Stimulated activated CD8-positive, alpha-beta memory T cell treated with anti-CD3 and anti-CD28 coated beads, Interleukin-2, amount 100 ng/mL, for 48 hours (primary cell): ENCODE measurements around the gene UBE2I.

Experiments used
- DNase-seq, 2 donors: peaks; one replicate each; pipeline ENCODE4 v3.0.0-alpha.2; 2020; ENCODE audit warnings: low read depth in 2 of 2

Gene UBE2I

DNA sequence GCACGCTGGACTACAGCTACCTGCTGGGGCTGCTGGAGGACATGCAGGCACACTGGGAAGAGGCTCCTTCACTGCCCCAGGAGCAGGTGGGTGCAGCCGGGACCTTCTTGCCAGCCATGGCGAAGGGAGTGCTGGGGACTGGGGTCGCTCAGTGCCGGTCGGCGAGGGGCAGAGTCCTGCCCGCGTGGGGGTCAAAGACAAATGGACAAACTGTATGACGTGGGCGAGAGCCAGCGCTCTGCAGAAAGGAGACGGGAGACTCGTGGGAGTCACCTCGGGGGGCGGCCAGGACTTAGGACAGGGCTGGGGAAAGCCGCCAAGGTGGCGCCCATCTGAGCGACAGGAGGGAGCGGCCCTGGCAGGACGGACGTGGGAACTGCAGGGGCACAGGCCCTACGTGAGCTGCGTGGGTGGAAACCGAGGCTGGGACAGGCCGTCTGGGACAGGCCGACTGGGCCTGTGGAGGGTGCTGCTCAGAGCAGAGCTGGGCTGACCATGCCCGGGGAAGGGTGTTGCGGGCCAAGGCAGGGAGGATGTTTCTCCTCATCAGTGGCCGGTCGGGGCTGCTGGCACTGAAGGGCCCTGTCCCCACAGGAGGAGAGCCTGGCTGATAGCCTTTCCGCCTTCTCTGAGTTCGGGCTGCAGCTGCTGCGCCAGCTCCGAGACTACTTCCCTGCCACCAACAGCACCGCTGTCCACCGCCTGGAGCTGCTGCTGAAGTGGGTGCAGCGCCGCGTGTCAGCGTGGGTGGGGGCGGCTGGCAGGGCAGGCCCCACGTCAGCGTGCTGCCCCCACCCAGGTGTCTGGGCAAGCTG lies 34.2 kb downstream of the UBE2I start:
- DNase-seq: no peak

GRCh38 chr16:1344499-1344898 lies 35.1 kb downstream of the UBE2I start:
- no peak for DNase-seq

DNA sequence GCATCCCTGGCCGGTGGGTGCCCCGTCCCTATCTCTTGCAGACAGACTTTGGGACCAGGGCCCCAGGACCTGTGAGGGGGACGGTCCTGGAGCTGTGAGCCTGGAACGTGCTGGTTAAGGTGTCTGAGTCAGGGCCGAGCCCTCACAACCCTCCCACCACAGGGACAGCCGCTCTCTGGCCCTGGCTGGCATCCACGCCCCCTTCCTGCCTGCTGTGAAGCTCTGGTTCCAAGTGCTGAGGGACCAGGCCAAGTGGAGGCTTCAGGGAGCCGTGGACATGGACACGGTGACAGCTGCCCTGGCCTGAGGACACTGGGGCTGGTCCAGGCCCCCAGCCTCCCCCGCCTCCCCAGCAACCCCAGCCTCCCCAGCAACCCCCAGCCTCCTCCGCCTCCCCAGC lies 35.7 kb downstream of the UBE2I start:
- no peak for DNase-seq

DNA sequence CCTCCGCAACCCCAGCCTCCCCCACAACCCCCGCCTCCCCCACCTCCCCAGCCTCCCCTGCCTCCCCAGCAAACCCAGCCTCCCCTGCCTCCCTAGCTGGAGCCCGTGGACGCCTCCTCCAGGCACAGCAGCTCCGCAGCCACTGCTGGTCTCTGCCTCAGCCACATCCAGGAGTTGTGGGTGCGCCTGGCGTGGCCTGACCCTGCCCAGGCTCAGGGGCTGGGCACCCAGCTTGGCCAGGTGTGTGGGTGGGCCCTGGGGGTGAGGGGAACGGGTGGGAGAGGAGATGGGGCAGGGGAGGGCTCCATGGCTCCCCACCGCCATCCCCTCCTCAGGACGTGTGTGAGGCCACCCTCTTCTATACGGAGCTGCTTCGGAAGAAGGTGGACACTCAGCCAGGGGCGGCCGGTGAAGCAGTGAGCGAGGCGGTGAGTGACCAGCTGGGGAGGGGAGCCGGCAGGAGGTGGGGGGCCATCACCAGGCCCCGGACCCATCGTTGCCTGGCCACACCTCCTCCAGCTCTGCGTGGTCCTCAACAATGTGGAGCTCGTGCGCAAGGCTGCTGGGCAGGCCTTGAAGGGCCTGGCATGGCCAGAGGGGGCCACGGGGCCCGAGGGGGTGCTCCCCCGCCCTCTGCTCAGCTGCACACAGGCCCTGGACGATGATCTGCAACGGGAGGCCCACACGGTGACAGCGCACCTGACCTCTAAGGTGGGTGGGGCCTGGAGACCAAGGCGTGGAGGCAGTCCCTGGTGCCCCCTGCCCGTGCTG lies 36.4 kb downstream of the UBE2I start:
- no peak for DNase-seq

GRCh38 chr16:1346422-1347285 lies 37.2 kb downstream of the UBE2I start:
- DNase-seq: no peak

- DNase-seq: no peak
Measured at GRCh38 chr16:1347286-1347855, 37.9 kb downstream of the UBE2I start.

DNA sequence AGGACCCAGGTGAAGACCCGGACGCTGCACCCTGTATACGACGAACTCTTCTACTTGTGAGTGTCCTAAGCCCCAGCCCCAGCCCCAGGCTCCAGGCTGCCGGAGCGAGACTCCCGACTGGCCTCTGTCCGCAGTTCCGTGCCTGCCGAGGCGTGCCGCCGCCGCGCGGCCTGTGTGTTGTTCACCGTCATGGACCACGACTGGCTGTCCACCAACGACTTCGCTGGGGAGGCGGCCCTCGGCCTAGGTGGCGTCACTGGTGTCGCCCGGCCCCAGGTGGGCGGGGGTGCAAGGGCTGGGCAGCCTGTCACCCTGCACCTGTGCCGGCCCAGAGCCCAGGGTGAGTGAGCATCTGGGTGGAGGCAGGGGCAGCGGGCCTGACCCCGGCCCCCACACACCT lies 38.5 kb downstream of the UBE2I start:
- no peak for DNase-seq

GRCh38 chr16:1348441-1348840 lies 39.0 kb downstream of the UBE2I start:
- no peak for DNase-seq

- DNase-seq: no peak
Measured at GRCh38 chr16:1348926-1349325, 39.5 kb downstream of the UBE2I start.

DNA sequence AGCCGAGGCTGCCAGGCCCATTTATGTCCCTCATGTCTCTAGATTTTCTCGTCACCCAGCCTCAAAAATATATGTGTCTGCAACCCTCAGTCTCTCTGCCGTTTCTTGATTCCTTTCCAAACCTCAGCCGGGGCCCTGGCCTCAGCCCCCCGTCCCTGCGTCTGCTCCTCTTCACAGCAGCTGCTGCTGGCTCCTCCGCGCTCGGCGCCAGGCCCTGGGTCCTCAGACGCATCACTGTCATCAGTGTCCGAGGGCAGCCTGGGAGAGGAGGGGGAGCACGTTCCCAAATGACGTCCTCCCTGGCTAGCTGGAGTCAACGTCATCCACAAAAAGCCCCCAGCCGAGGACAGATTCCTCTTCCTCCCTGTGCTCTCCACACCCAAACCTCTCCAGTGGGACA lies 39.9 kb downstream of the UBE2I start:
- no peak for DNase-seq

GRCh38 chr16:1349951-1350350 lies 40.5 kb downstream of the UBE2I start:
- no peak for DNase-seq

DNA sequence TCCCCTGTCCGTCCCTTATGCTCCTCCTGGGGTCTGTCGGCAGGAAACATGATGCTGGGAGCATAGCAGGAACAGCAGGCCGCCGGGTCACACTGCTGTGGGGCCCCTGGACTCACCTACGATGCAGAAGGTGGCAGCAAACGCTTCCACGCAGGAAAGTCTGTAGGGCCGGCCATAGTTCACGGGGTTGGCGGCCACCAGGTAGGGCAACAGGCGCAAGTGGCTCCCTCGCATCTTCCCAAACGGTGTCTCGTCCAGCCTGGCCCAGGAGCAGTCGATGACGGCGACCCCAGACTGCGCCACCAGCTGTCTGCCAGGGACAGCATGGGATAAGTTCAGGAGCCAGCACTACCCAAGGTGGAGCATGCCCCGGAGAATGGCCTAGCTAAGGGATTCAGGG lies 41.3 kb downstream of the UBE2I start:
- DNase-seq: no peak

GRCh38 chr16:1351215-1351581 lies 41.8 kb downstream of the UBE2I start:
- no peak for DNase-seq

DNA sequence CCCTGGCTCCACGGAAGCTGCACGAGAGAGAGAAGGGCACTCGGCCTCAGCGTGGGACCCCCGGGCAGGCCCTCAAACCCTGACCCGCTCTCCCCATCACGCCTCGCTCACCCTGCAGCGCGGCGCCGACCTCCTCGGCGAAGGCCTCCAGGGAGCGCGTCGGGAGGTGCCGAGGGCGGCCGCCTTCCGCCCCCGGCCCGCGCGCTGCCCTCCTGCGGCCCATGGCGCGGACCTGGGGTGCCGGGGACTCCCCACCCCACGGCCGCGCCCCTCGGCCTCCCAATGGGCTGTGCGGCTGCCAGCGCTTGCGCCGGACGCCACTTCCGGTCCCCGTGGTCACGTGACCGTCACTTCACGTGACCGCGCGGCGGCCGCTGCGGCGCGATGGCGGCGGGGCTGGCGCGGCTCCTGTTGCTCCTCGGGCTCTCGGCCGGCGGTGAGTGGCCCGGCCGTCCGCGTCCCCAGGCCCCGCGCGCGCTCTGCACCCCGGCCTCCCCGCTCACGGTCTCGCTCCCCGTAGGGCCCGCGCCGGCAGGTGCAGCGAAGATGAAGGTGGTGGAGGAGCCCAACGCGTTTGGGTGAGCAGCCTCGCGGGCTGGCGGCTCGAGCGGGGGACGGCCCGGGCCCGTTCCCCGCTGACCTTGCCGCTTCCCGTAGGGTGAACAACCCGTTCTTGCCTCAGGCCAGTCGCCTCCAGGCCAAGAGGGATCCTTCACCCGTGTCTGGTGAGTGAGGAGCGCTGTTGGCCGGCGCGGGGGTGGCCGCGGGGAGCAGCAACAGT lies 42.3 kb downstream of the UBE2I start, which contains the start of the genes GNPTG and TSR3:
TSS of gene GNPTG (plus strand) at position 350 of the 781 bp plus-strand sequence. CDS start at position 385, 35 bp downstream.
TSS of gene TSR3 (minus strand) at position 297 of the 781 bp plus-strand sequence. CDS start at position 223, 74 bp downstream.
- DNase-seq: peak; percentile 77 to 88

DNA sequence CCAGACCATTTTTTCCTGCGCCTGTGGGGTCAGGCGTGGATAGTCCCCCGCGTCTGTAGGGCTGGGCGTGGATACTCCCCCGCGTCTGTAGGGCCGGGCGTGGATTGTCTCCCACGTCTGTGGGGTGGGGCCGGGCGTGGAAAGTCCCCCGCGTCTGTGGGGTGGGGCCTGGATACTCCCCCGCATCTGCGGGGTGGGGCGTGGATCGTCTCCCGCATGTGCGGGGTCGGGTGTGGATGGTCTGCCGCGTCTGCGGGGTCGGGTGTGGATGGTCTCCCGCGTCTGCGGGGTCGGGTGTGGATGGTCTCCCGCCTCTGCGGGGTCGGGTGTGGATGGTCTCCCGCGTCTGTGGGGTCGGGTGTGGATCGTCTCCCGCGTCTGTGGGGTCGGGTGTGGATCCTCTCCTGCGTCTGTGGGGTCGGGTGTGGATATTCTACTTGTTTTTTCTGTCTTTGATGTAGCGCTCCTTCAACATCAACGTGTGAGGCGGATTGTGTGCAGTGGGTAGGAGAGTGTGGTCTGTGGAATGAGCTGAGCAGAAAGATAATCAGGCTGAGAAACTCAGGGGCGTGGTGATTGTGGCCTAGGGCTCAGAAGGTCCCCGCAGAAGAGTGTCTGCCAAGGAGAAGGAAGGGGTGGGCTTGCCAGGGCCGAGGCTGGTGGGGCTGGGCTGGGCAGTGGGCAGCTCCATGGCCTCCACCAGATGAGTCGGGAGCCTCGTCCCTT lies 45.5 kb downstream of the UBE2I start:
- no peak for DNase-seq

GRCh38 chr16:1355591-1355990 lies 46.2 kb downstream of the UBE2I start:
- no peak for DNase-seq

DNA sequence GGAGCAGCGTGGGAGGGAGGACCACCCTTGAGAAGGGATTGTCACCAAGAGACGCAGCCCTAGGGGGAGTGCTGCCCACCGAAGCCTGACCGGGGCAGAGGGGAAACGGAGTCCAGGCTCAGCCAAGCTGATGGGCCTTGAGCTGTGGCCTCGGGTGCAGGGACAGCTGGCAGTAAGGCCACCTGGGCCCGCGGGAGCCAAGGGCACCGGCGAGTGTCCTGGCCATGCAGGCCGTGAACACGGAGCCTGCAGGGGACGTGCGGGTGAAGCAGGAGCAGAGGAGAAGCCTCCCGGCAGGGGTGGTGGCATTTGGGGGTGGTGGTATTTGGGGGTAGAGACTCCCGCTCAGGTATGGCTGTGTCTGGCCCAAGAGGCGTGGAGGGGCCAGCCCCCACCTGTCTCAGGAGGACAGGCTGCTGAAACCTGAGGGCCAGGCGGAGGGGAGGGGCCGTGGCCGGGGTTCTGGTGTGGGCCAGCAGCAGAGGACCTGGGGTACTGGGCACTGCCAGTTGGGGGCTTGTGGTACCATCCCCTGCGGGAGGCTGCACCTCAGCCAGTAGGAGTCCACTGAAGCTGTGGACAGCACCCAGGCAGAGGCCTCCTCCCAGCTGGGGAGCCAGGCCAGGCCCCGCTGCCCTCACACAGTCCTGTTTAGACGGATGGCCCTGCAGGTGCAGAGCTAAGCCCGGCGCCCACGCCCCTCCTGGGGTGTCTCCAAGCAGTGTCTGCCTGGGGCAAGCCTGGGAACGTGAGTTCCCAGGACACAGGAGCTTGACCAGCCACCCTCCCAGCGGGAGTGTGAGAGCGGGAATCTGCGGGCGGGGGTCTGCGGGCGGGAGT lies 46.8 kb downstream of the UBE2I start:
- no peak for DNase-seq

- DNase-seq: no peak
Measured at GRCh38 chr16:1357906-1358566, 48.6 kb downstream of the UBE2I start.
